T-helper 2 cell treated with Interferon-gamma antibody and Interleukin-4, amounts not matched to agents 100 ng/mL and 5 ng/mL, for 36 hours (primary cell): Measurements from ENCODE around the gene FLYWCH2. TPM values are rescaled to one million over a fixed set of nuclear protein-coding genes. Genes with fewer than 3 reads are reported as not detected.
"Not testable (repeated sequence)": the region's sequence is repeated elsewhere in the genome, so short reads cannot be mapped to it uniquely, and the experiment has no call there.

Experiments
- intact Hi-C: fragments of 100-400 bp; cut with micrococcal nuclease; formaldehyde crosslinking; loops from one replicate; pipeline ENCODE4 v1.15.1; 2023
- total RNA-seq: library from RNA; stranded (reverse); gene quantifications from 2 replicates; pipeline ENCODE4 v1.2.3, GENCODE V29; 2022

The FLYWCH2 gene
- total RNA-seq, 1 donor from 2014 or later = 23.6 TPM

GRCh38 chr16:2911638-2912329 lies 28.8 kb downstream of the FLYWCH2 start, which contains the start of gene FLYWCH1:
Gene FLYWCH1, plus strand, starts transcription at chr16:2911931. Its CDS starts 17,755 bp downstream, at chr16:2929686.
- intact Hi-C loops = loop anchor here (1.0 kb wide), 1 partner anchor 43 kb away; no protein-coding TSS in a partner anchor

- intact Hi-C loops = no loop called here
Observed at GRCh38 chr16:2912330-2913199, 29.6 kb downstream of the FLYWCH2 start.

- intact Hi-C loops = no loop called here
Observed at GRCh38 chr16:2913603-2914002, 30.6 kb downstream of the FLYWCH2 start.

- intact Hi-C loops = no loop called here
Observed at GRCh38 chr16:2914233-2914632, 31.2 kb downstream of the FLYWCH2 start.

GRCh38 chr16:2915196-2915929 lies 32.3 kb downstream of the FLYWCH2 start:
- intact Hi-C loops = no loop called here

- intact Hi-C loops = loop anchor here (10.0 kb wide), 1 partner anchor 145 kb away; the partner anchor contains the start of gene ELOB
Observed at GRCh38 chr16:2919511-2920255, 36.7 kb downstream of the FLYWCH2 start.

GRCh38 chr16:2923481-2923880 lies 40.5 kb downstream of the FLYWCH2 start:
- intact Hi-C loops = loop anchor here (10.0 kb wide), 1 partner anchor 149 kb away; the partner anchor contains the start of gene ELOB

GRCh38 chr16:2924901-2925755 lies 42.1 kb downstream of the FLYWCH2 start:
- intact Hi-C loops = loop anchor here (10.0 kb wide), 1 partner anchor 150 kb away; the partner anchor contains the start of gene ELOB

- intact Hi-C loops = loop anchor here (2.0 to 10.0 kb wide), 2 partner anchors 51 to 151 kb away; partner anchors contain the start of gene ELOB
Observed at GRCh38 chr16:2925951-2926649, 43.1 kb downstream of the FLYWCH2 start.

GRCh38 chr16:2926650-2926999 lies 43.6 kb downstream of the FLYWCH2 start:
- intact Hi-C loops = loop anchor here (2.0 to 10.0 kb wide), 2 partner anchors 52 to 152 kb away; partner anchors contain the start of gene ELOB

- intact Hi-C loops = loop anchor here (1.0 to 10.0 kb wide), 3 partner anchors 22 to 152 kb away; partner anchors contain the start of gene ELOB
Observed at GRCh38 chr16:2927010-2927646, 44.1 kb downstream of the FLYWCH2 start.

- intact Hi-C loops = loop anchor here (10.0 kb wide), 1 partner anchor 153 kb away; the partner anchor contains the start of gene ELOB
Observed at GRCh38 chr16:2928151-2928550, 45.1 kb downstream of the FLYWCH2 start.

- intact Hi-C loops = loop anchor here (10.0 kb wide), 1 partner anchor 154 kb away; the partner anchor contains the start of gene ELOB
Observed at GRCh38 chr16:2928796-2929195, 45.8 kb downstream of the FLYWCH2 start.

GRCh38 chr16:2929693-2930092 lies 46.7 kb downstream of the FLYWCH2 start:
- intact Hi-C loops = loop anchor here (10.0 kb wide), 1 partner anchor 155 kb away; the partner anchor contains the start of gene ELOB

- intact Hi-C loops = no loop called here
Observed at GRCh38 chr16:2930236-2930635, 47.2 kb downstream of the FLYWCH2 start.

GRCh38 chr16:2931231-2931914 lies 48.4 kb downstream of the FLYWCH2 start:
- intact Hi-C loops = not testable (repeated sequence)

- intact Hi-C loops = no loop called here
Observed at GRCh38 chr16:2933136-2933535, 50.1 kb downstream of the FLYWCH2 start.
